ENCODE data around the gene DCTN5.

DNA sequence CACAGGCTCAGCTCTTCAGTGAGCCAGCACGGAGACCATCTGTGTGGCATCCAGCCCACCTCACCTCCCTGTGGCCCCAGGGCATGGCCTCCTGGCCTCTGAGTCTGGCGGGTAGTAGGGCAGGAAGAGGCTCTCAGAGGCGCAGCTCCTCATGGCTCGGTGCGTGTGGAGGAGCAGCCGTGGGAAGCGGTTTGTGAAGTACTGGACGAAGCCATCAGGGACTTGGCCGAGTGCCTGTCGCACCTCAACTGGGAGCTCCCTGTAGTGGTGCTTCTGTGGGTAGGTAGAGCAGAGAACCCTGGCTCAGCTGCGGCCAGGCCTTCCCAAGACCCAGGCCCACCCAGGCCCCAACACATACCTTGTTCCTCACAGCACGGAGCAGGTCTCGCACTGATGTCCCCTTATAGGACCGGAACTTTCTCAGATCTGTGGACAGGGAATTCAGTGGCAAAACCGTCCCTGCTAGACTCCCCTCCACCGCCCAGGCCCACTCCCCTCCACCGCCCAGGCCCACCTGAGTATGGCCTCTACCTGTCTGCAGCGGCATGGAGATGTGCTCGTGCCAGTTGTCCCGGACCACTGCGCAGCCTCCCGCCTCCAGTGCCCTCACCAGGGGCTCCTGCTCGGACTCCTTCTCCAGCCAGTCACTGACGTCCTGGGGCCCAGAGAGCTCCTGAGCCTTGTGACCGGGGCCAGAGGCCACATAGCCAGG lies 49.7 kb downstream of the DCTN5 start:
- TF ChIP-seq CTCF (IDR thresholded peaks at IDR 0.05) (no peak), POLR2A (IDR thresholded peaks at IDR 0.05) (no peak)
